PFSK-1 (cell line): ENCODE data around the gene ABCC8.

Experiments used
- FOXP2 ChIP-seq: optimal IDR thresholded peaks from 2 replicates; pipeline ENCODE3; 2011; ENCODE audit warnings: borderline replicate concordance, control low read depth, inconsistent platforms; ENCODE audit not compliant: insufficient read depth; ENCODE audit errors: extremely low read length, extremely low read depth
- POLR2AphosphoS5 ChIP-seq: IDR thresholded peaks from 2 replicates; pipeline ENCODE4 v1.6.1; 2012; ENCODE audit warnings: low read depth, mild to moderate bottlenecking, control low read depth, low read length, moderate library complexity
- REST ChIP-seq, 2 experiments: IDR thresholded peaks; 2 replicates each; pipeline versions ENCODE4 v1.6.1 to v1.8.0; 2011 to 2012; ENCODE audit warnings: low read depth in 2 of 2, low read length in 2 of 2, control low read depth in 1 of 2, inconsistent platforms in 1 of 2, mild to moderate bottlenecking in 1 of 2, moderate library complexity in 1 of 2; ENCODE audit not compliant: insufficient read depth in 1 of 2
- SIN3A ChIP-seq: IDR thresholded peaks from 2 replicates; pipeline ENCODE4 v1.6.1; 2012; ENCODE audit warnings: mild to moderate bottlenecking, low read length, moderate library complexity, borderline replicate concordance; ENCODE audit not compliant: insufficient read depth
- TAF1 ChIP-seq: IDR thresholded peaks from 2 replicates; pipeline ENCODE4 v1.6.1; 2012; ENCODE audit warnings: low read length, control low read depth, borderline replicate concordance; ENCODE audit not compliant: insufficient read depth

The ABCC8 gene

DNA sequence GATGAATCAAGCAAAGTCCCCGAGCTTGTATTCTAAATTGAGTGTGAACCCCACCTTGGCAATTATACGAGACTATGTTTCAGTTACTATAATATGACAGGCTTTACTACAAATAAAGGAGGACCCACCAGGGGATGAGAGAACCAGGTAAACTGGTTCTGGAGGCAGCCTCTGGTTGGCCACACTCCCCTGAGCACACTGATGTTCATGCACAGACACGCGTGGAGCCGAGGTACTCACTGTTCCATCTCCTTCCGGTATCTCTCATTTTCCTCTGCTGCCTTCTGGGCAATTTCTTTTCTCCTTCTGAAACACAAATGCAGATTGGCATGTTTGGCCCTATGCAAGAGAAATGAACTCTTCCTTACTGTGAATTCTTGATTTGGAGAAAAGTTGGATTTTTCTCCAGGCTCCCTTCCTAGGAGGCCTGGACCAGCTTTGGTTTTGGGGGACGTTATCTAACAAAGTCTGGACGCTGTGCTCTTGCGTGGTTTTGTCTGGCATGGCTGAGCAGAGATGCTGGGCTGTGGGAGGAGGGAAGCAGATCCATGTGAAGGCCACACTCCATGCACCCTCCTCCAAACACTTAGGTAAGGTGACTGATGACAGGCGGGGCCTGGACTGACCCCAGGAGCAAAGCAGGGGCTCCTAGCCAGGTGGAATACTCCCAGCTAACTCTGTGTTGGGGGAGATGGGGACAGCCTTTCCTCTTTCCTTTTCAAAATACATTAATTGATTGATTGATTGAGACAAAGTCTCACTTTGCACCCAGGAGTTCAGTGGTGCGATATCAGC lies 44.7 kb upstream of the ABCC8 start:
- TF ChIP-seq FOXP2 (no peak), SIN3A (no peak), REST (IDR thresholded peaks at IDR 0.05; ENCODE audit: insufficient read depth in 1 of 2, low read depth in 2 of 2, low read length in 2 of 2) (no peak), POLR2AphosphoS5 (no peak), TAF1 (no peak)

GRCh38 chr11:17519061-17519885 lies 42.6 kb upstream of the ABCC8 start:
- TF ChIP-seq REST (IDR thresholded peaks at IDR 0.05; ENCODE audit: insufficient read depth in 1 of 2, low read depth in 2 of 2, low read length in 2 of 2) (no peak), POLR2AphosphoS5 (no peak), FOXP2 (no peak), SIN3A (no peak), TAF1 (no peak)

DNA sequence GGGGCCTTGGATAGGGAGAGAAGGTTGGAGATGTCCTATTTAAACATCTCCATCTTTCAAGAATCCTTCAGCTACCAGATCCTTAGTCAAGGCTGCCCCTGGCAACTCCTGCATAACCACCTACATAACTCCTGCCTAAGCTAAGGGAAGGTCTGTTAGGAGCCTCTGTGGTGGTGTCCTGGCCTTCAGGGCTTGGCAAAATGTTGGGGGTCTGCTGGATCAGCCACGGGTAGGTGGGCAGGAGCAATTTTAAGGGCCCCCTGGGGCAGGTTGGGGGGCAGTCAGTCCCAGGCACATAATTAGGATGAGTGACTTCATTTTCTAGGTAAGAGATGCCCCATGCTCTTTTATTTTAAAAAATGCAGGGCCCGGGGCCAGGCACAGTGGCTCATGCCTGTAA lies 41.7 kb upstream of the ABCC8 start:
- TF ChIP-seq TAF1 (no peak), FOXP2 (no peak), SIN3A (no peak), REST (IDR thresholded peaks at IDR 0.05; ENCODE audit: insufficient read depth in 1 of 2, low read depth in 2 of 2, low read length in 2 of 2) (no peak), POLR2AphosphoS5 (no peak)

DNA sequence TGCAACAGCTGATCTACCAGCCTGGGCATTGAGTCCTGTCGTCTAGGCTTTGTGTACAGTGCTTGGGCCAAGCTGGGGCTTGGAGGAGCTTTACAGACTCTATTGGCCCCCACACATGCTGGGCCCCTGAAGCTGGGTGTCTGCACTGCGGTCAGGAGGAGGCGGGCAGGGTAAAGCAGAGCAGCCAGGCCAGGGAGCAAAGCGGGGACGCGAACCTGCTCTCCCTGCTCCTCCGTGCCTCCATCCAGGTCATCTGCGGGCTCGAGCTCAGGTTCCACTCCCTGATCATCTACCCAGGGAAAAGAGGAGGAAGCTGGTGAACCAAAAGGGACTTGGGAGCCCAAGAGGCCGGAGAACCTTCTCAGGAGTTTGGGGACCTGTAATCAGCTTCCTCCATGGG lies 40.5 kb upstream of the ABCC8 start:
- TF ChIP-seq SIN3A (no peak), TAF1 (no peak), POLR2AphosphoS5 (no peak), REST (IDR thresholded peaks at IDR 0.05; ENCODE audit: insufficient read depth in 1 of 2, low read depth in 2 of 2, low read length in 2 of 2) (no peak), FOXP2 (no peak)
